CD1c-positive myeloid dendritic cell (primary cell): ENCODE data around the gene CCBE1.
"Not testable (repeated sequence)": the region's sequence is repeated elsewhere in the genome, so short reads cannot be mapped to it uniquely, and the experiment has no call there.

ENCODE experiments used
- DNase-seq: peaks from one replicate; pipeline ENCODE4 v3.0.0-alpha.2; 2016; ENCODE audit errors: extremely low spot score

CCBE1 gene

DNA sequence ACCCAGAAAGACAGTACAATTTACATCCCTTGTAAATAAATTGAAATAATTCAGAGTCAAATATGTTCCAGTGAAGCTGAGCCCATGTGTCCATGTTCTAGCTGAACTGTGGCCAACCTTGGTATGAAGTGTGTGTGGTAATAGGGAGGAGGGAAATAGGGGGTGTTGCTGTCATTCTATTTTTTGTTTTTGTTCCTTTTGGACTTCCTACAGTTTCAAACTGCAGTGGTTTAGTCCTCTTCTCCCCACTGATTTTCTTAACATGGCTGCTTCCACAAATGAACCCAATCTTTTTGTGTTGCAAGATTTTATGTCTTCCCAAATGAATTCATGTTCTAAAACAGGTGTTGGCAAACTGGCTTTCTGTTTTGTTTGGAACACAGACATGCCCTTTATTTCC, 156.9 kb downstream of the CCBE1 start:
- DNase-seq = no peak

DNA sequence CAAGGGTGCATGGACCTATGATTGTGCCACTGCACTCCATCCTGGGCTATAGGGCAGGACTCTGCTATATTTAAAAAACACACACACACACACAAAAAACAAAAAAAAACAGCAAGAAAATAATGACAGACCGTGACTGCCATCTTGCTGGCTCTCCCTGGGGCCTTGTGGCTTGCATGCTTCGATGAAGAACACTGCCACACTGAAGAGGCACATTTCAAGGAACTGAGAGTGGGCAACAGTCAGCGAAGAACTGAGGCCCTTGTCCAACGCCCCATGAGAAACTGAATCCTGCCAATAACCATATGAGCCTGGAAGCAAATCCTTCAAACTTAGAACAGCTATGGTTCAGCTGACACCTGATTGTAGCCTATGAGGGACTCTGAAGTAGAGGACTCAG, 158.1 kb downstream of the CCBE1 start:
- no peak for DNase-seq

DNA sequence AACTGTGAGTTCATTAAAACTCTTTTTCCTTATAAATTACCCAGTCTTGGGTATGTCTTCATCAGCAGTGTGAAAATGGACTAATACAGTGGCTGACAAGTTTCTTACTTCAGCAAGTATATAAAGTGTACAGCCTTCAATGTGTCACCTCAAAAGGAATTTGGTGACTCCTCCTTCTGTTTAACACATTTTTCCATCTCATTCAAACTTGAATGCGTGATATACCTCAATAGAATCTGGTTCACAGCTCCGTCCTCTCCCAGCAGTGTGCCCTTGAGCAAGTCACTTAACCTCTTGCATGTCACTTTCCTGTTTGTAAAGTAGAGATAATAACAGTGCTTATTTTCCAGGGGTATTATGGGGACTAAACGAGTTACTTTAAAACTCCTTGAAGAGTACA, 159.6 kb downstream of the CCBE1 start:
- no peak for DNase-seq

DNA sequence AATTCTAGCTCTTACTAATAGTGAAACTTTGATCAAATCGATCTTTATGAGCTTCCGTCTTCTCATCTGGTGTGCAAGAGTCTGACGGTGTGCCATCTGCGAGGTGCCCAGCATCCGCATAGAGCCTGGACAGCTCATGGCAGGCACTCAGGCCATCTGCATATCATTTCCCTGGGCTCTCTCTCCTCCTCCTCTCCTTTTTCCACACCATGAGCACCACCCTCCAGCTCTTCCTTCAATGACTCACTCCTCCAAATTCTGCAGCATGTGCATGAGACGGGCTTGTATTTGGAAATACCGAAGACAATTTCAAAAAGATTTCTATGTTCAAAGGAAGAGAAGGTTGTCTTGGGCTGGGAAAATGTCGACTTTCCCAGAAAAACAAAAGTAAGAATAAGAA, 161.1 kb downstream of the CCBE1 start:
- no peak for DNase-seq

DNA sequence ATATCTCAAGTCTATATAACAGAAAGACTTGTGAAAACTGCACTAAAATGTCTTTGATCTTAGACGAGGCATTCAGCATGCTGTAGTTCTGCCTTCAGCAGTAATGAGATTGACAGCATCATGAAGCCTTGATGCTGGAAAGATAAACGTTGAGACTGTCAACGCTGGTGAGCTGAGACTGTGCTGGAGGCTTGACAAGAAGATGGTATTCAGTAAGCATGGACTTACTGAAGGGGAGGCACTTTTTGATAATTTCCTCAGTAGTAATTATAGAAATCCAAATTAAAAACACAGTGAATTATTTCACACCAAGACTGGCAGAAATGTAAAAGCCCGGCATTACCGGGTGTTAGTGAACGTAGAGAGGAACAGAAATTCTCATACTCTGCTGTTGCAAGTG, 162.2 kb downstream of the CCBE1 start:
- no peak for DNase-seq

DNA sequence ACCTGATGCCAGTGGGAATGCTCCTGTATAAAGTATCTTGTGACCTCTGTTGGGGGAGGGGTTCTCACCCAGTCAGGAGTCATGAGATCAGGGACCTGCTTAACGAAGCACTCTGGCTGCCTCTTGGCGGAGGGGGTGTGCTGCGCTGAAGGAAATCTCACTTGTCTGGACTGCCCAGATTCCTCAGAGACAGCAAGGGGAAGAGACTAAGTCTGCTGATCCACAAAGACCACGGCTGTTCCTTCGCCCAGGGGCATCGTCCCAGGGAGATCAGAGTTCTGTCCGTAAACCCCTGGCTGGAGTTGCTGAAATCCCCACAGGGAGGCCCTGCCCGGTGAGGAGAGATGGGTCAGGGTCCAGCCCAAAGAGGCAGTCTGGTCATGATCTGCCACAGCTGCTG, 168.4 kb downstream of the CCBE1 start:
- DNase-seq = no peak

DNA sequence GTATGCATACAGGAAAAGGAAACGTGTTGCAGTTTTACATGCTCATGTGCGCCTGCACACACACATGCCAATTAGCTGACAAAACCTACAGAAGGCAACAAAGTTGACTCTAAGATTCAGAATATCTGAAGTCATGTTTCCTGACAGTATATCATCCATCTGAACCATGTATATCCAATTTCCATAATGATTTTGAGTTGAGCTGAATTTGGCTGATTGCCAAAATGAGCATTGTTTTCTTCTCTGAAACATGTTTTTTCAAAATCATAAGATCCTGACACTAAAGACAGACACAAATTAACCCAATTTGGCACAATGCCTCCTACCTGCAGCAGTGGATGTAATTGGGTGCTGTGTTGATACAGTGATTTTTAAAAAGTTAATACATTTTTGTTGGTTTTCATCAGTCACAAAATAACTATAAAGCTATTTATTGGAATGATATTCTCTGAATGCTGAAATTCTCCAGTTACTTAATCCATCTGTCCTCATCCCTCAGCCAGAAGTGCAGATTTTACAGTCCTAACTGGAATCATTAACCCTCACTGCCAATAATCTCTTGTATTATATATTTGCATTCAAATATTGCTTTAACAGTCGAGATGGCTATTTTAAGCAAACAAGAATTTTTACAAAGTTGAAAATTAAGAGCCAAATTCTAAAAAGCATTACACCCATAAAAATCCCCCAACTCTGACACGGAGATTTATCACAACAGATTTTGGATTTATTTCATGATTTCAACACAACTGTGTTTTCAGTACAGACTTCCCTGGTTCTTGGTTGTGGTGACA, 176.5 kb downstream of the CCBE1 start:
- no peak for DNase-seq

DNA sequence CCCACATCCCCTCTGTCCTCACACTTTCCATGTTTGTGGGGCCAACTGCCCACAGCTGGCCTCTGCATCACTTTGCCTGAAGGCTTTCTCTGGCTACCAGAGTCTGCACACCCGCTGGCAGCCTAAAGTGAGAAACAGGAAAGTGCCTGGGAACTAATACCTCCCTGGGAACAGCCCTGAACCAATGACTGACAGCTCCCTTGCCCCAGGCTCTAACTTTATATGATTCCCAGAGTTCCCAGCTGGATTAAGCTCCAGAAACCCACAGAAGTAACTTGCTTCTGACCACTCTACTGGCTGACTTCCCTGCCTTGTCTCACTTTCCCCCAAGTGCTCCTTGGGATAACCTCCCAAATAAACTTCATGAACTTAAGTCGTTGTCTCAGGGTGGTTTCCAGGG, 178.5 kb downstream of the CCBE1 start:
- no peak for DNase-seq

DNA sequence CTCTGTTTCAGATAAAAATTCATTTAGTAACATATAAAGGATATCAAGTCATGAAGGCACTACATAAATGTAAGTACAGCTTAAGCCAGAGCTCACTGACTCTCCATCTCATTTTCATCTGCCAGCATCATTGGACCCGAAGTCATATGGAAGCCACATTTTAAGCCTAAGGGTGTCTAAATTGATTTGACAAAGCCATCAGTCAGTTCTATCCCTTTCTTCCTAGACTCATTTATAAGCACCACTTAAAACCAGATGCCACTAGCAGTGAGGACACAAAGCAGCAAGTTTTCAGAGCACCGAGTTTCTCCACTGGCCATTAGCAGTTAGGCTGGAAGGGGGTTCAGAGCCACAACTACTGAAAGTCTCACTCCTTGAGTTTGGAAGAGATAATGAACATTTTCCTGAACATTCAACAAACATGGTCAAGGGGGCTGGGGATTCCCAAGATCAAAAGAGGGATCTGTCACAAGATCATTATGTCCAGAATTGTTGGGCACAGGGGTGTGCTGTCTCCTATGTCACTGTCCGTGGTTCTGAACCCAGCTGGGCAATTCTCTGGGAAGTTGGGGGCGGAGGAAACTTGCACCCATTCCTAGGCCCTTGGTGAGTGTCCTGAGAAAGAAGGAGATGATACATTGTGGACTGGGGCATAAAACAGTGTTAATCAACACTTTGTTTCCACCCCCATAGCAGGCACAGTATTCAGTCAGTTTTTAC, 179.6 kb downstream of the CCBE1 start:
- no peak for DNase-seq

DNA sequence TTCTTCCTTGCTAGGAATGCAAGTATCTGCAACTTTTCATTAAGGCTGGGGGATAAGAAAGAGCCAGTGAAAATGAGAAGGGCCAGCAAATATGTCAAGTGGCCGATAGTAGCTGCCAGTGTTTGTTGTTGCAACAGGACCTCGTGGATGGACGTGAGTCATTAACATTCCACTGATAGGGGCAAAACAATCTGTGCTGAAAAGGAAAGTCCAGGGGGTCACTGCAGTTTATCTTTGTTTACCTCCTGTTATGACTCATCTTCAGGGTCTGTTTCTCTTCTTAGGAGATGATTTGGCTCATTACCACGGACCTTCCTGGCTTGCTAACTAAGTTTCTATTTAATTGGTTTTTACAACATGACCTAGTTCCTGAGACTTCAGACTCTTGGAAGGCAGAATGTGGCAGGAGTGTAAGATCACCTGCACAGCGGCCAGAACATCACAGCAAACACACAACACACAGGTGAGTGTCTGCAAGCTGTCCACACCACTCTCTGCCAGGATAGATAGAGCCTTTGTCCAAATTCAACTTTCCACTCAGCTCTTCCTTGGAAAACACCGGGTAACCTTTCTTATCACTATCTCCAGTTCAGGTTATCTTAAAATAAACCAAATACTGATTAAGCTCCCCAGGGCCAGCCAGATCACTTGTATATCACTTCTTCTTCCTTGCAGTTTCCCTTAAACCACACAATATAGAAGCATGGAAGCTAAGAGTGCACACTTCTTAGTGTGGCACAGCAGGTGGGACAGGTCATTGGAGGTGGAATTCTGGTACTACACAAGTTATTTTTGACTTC, 180.7 kb downstream of the CCBE1 start:
- DNase-seq = no peak

DNA sequence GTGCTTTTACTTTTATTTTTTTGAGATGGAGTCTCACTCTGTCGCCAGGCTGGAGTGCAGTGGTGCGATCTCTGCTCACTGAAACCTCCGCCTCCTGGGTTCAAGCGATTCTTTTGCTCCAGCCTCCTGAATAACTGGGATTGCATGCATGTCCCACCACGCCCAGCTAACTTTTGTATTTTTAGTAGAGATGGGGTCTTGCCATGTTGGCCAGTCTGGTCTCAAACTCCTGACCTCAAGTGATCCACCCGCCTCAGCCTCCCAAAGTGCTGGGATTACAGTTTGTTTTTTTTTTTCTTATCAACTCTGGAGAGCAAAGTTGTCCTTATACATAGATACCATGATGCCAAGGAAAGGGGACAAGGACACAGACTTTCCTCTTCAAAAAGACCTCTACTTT, 181.3 kb downstream of the CCBE1 start:
- DNase-seq = not testable (repeated sequence)

DNA sequence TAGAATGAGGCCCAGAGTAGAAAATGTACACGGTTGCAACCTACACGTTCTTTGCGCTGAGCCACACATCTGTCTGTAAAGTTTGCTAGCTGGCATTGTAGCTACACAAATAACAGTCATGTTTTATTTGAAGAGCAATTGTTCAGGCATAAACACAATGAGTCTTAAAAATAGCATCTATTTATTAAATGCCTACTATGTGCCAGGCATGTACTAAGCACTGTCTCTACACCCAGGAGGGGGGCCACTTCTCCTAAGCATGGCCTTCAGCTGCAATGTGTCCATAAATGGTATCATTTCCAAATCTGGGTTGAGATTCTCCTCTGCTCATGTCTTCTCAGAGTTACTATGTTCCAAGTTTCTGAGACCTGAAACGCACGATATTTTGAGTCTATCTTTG, 182.1 kb downstream of the CCBE1 start:
- DNase-seq = no peak

DNA sequence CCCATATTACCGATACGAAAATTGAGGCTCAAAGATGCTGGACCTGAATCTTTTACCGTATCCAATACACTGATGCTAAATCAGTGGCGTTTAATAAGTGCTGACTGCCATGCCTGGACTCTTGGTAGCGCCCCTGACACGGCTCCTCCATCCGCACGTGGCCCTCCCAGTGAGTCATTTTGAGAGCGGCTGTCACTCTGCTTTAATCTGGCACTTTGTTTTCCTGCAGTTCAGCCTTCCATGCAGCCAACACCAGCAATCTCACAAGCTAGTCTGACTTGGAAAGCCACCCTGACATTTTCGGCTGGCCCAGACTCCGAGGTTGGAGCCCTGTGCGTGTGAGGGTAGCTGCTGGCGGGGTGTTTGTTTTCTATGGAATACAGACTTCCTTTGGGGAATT, 183.0 kb downstream of the CCBE1 start:
- DNase-seq = no peak

DNA sequence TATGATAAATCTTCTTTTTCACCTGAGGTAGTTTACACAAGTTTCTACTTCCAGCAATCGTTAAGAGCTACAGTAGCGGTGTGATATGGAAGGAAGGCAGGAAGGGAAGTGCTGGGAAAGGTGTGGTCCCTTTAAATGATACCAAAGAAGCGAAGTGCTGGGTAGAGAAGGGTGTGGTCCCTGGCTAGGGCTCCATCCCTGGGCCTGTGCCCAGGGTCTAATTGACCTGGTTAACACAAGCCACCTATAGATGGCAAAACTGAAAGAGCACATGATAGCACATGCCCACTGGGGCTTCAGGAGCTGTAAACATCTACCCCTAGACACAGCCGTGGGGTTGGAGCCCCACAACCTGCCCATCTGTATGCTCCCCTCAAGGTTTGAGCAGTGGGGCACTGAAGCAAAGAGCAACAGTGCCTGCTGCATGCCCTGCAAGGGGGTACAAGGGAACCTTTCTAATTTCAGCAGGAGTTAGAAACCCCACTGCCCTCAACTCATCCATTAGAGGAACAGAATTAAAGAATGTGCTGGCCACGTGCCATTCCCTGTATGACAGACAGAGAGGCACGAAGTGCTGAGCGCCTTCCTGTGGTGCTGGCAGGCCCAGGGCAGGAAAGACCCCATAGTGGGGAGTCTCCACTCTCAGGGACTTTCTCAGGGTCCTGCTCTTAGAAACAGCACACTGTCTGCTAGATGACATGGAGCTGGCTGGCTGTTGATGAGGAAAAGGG, 185.0 kb downstream of the CCBE1 start:
- DNase-seq = no peak

DNA sequence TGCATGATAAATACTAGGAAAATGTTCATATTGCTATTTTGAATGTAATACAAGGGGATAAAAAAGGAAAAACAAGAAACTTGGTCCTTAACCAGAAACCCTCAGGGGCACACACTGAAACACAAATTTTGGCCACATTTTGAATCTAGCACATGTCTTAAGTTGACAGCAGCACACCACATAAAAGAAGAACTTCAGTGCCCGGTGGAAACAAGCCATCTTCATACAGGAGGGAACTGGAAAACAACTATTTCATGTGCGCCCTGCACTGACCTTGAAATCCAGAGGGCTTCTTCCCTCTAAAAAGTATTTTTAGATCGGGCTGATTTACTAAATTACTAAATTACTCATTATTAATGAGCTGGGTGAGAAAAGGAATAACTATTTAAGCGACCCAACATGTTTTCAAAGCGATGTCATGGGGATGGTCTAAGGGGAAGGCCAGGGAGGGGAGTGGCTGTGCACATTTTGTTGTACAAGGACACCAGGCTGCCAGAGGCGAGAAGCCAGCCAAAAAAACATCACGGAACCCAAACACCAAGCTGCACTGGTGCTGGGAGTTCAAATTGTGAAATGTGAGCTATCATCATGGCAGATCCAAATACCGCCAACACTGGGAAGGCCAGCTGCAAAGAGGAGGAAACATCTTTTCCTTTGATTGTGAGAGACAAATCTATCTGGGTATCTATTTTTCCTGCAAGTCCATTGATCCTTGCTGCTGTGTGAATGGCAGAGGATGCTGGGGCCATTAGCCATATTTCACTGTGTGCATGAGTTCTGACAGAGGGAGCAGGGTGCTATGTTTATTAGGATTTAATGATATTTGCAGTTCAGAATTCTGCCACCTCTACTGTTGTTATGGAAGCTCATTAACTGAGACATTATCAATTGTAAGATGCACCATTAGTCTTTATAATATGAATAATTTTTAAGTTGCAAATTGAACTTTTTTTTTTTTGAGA, 187.5 kb downstream of the CCBE1 start:
- DNase-seq = no peak

DNA sequence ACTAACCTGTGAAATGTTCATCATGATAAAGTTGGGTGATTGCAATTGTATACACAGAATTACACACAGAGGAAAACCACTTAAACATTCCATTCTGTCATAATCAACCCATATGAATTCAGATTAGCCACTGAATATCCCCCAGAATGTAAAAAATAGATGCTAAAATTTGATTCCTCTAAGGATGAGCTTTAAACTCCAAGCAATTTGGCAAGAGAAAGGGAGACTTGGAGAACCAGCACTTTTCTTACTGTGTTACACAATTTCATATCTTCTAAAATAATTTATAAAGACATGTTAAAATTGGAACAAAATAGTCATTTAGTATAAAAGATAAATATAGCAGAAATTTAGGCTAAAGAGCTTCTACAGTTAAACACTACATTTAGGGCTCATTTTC, 191.9 kb downstream of the CCBE1 start:
- no peak for DNase-seq

DNA sequence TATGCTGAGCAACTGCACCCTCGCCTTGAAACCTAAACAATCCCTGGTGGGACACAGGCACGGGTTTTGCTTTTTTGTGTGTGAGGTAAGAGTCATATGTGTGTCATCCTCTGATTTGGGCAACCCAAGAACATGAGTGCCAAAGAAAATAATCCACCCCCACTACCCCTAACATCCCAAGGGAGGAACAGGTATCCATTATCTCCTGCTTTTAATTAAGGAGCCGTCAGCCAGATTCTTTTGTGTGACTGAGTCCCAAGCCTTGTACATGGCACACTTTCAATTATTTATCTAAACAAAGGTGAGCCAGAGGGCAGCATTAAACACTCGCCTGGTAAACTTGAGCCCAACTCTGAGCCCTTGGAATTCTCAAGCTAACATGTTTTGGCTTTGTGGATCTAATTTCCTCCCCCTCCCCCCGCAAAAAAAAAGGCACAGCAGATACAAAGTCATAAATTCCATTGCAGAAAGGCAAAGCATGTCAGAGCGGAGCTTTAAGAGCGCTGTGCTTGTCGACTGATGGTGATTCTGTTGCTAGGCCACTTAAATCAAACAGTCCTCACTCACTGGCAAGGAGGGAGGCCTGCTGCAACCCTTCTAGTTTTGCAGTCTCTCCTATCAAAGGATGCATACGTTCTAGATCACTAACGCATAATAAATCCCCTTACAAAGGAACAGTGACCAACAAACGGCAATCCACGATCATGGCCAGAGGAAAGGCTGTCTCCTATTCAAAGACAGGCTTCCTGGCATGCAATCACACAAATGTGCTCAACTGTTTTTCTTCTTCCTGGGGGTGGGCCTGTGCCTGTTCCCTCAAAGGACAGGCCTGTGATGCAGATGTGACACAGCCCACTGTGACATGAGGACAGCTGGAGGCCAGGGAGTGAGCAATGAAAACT, 194.7 kb downstream of the CCBE1 start:
- no peak for DNase-seq

DNA sequence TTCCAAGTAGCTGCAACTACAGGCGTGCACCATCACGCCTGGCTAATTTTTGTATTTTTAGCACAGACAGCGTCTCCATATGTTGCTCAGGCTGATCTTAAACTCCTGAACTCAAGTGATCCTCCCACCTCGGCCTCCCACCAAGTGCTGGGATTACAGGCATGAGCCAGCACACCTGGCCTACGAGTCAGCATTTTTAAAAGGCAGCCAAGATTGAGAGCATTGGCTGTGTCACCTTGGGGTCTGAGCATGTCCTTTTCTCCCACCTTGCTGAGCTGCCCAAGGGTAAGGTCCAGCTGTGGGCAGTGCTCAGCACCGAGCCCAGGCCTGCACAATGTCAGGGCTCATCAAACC, 195.3 kb downstream of the CCBE1 start:
- DNase-seq = no peak

DNA sequence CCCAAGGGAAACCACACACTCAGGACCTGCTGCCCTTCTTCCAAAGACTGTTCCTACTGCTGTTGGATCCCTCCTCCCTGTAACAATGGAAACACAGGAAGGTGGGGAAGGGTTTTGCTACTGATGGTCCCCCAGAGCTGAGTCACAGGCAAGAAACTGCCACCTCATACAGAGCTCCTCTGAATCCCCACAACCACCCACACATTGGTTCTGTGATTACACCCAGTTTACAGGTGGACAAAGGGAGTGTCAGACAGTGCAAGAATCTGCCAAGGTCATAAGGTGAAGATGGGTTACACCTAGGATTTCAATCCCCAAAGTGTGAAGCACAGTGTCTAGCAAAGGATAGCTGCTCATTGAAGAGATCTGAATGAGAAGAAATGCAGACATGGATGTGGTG, 196.5 kb downstream of the CCBE1 start:
- no peak for DNase-seq

DNA sequence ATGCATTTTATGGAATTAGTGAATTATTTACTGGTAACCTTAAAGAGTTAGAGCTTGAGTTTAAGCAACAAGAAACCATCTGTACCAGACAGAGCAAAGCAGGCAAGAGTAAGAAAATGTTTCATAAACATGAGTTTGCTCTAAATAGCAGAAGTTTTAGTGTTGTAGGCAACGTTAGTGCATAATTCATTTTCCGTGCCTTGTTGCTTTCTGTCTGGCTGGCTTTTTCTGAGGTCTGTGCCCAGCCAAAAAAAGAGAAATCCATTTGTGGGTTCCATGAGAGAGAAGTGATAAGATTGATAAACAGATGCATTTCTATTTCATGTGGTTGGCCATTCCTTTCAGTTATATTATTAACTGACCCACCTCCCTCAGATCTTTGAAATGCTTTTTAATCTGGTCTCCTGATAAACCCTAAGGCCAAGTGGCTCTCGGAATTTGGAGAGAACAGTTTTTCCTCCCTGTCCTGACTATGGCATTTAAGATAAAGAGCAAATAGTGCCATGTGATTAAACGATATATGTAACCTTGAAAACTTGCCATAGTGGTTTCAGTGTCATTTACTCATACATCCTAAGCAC, 198.6 kb downstream of the CCBE1 start:
- DNase-seq = no peak
